Neuronal stem cell (in vitro differentiated cells): ENCODE measurements around the gene GPR39.

Experiments
- DNase-seq: peaks from one replicate; pipeline ENCODE4 v3.0.0-alpha.2; 2013; ENCODE audit warnings: low spot score
- H2AFZ ChIP-seq: one replicate; pipeline ENCODE4 v1.6.1; 2013; ENCODE audit warnings: mild to moderate bottlenecking, low read length, inconsistent platforms
- H2AK5ac ChIP-seq: 2 replicates; pipeline ENCODE4 v1.6.1; 2013; ENCODE audit warnings: low read depth, mild to moderate bottlenecking, inconsistent platforms, low read length, moderate library complexity, mixed read lengths
- H2BK120ac ChIP-seq: 2 replicates; pipeline ENCODE4 v1.6.1; 2013; ENCODE audit warnings: low read depth, mild to moderate bottlenecking, inconsistent platforms, low read length, moderate library complexity, mixed read lengths
- H2BK12ac ChIP-seq: one replicate; pipeline ENCODE4 v1.6.1; 2013; ENCODE audit warnings: low read length, inconsistent platforms
- H2BK15ac ChIP-seq: 2 replicates; pipeline ENCODE4 v1.6.1; 2013; ENCODE audit warnings: mild to moderate bottlenecking, low read length, inconsistent platforms, mixed read lengths
- H2BK5ac ChIP-seq: one replicate; pipeline ENCODE4 v1.6.1; 2013; ENCODE audit warnings: inconsistent platforms, mild to moderate bottlenecking, low read length, moderate library complexity
- H3K14ac ChIP-seq: one replicate; pipeline ENCODE4 v1.6.1; 2013; ENCODE audit warnings: low read length, inconsistent platforms
- H3K18ac ChIP-seq: 2 replicates; pipeline ENCODE4 v1.6.1; 2013; ENCODE audit warnings: low read length, inconsistent platforms
- H3K23ac ChIP-seq: 2 replicates; pipeline ENCODE4 v1.6.1; 2013; ENCODE audit warnings: low read depth, mild to moderate bottlenecking, mixed read lengths, low read length, inconsistent platforms; ENCODE audit not compliant: poor library complexity
- H3K27ac ChIP-seq: replicated peaks from 3 replicates; pipeline ENCODE4 v1.5.1; 2013; ENCODE audit warnings: low read length, inconsistent platforms
- H3K27me3 ChIP-seq, 3 experiments: 2 replicates each; pipeline ENCODE4 v1.6.1; 2013; ENCODE audit warnings: low read length in 3 of 3, mild to moderate bottlenecking in 2 of 3, inconsistent platforms in 1 of 3, low read depth in 1 of 3, mixed read lengths in 1 of 3, moderate library complexity in 1 of 3; ENCODE audit not compliant: control insufficient read depth in 3 of 3, insufficient read depth in 3 of 3
- H3K36me3 ChIP-seq, 2 donors: replicated peaks in 1 of 2; 2 replicates each; pipeline ENCODE4 v1.6.1; 2013; ENCODE audit warnings: low read length in 2 of 2; ENCODE audit not compliant: control insufficient read depth in 2 of 2, insufficient read depth in 2 of 2
- H3K4ac ChIP-seq: 2 replicates; pipeline ENCODE4 v1.6.1; 2013; ENCODE audit warnings: inconsistent platforms, mild to moderate bottlenecking, low read length, moderate library complexity
- H3K4me1 ChIP-seq, 2 donors: 1 replicate in 1 of 2; 2 replicates in 1 of 2; pipeline ENCODE4 v1.6.1; 2013; ENCODE audit warnings: low read length in 2 of 2, low read depth in 1 of 2; ENCODE audit not compliant: control insufficient read depth in 2 of 2, insufficient read depth in 1 of 2
- H3K4me2 ChIP-seq: one replicate; pipeline ENCODE4 v1.6.1; 2013; ENCODE audit warnings: mild to moderate bottlenecking, low read length, inconsistent platforms; ENCODE audit not compliant: insufficient read depth, poor library complexity, severe bottlenecking
- H3K4me3 ChIP-seq, 2 donors: 2 replicates each; pipeline ENCODE4 v1.5.1; 2013; ENCODE audit warnings: low read length in 2 of 2, mild to moderate bottlenecking in 2 of 2, inconsistent platforms in 1 of 2, moderate library complexity in 1 of 2
- H3K79me1 ChIP-seq: one replicate; pipeline ENCODE4 v1.6.1; 2013; ENCODE audit warnings: low read depth, mild to moderate bottlenecking, inconsistent platforms, low read length, moderate library complexity
- H3K9ac ChIP-seq: one replicate; pipeline ENCODE4 v1.6.1; 2013; ENCODE audit warnings: mild to moderate bottlenecking, low read depth, low read length, inconsistent platforms; ENCODE audit not compliant: poor library complexity
- H3K9me3 ChIP-seq, 2 donors: replicated peaks in 1 of 2; 2 replicates each; pipeline versions ENCODE3 to v1.6.1; 2013; ENCODE audit warnings: low read length in 2 of 2, mild to moderate bottlenecking in 2 of 2, inconsistent platforms in 1 of 2, low read depth in 1 of 2, mixed read lengths in 1 of 2, moderate library complexity in 1 of 2; ENCODE audit not compliant: control insufficient read depth in 2 of 2, insufficient read depth in 1 of 2
- H4K8ac ChIP-seq: one replicate; pipeline ENCODE4 v1.6.1; 2013; ENCODE audit warnings: low read depth, mild to moderate bottlenecking, inconsistent platforms, low read length, moderate library complexity
- H4K91ac ChIP-seq: one replicate; pipeline ENCODE4 v1.6.1; 2013; ENCODE audit warnings: low read length, low read depth, mild to moderate bottlenecking, inconsistent platforms; ENCODE audit not compliant: poor library complexity
- WGBS, 2 donors: extraction: QIAGEN DNeasy Blood & Tissue Kit; methylation state at CpG; one replicate each; pipeline ENCODE4 v1.1.7; 2013; ENCODE audit warnings: missing lambda C conversion rate in 2 of 2, mixed read lengths in 1 of 2; ENCODE audit not compliant: insufficient read length in 2 of 2, insufficient replicate concordance in 1 of 2; ENCODE audit errors: extremely low coverage in 2 of 2; 5-methylcytosine and 5-hydroxymethylcytosine counted together

Gene GPR39

GRCh38 chr2:132577686-132578085 is 161.1 kb downstream of the GPR39 start:
- no CpG with 5 or more reads among the region's 2 CpGs for WGBS, 2 donors
- Histone ChIP-seq H3K27ac (no peak overlapping the region), H2AFZ (no peak overlapping the region), H3K4me2 (no peak overlapping the region), H2BK120ac (no peak overlapping the region), H3K4me3 (no peak overlapping the region), H2BK15ac (no peak overlapping the region), H2AK5ac (no peak overlapping the region), H3K18ac (no peak overlapping the region), H3K23ac (no peak overlapping the region), H4K8ac (no peak overlapping the region), H2BK5ac (no peak overlapping the region), H2BK12ac (no peak overlapping the region), H4K91ac (no peak overlapping the region), H3K4me1 (peaks cover 0 to 5% of the 10 kb centered on the region in 2 donors), H3K4ac (no peak overlapping the region), H3K79me1 (no peaks in the 10 kb centered on the region), H3K27me3 (no peaks in the 10 kb centered on the region), H3K9ac (no peak overlapping the region), H3K36me3 (no peaks in the 10 kb centered on the region), H3K14ac (no peak overlapping the region), H3K9me3 (no peaks in the 10 kb centered on the region)
- DNase-seq: no peak

GRCh38 chr2:132581591-132581990 is 165.0 kb downstream of the GPR39 start:
- Histone ChIP-seq H3K79me1 (no peaks in the 10 kb centered on the region), H2AK5ac (no peak overlapping the region), H3K4me1 (peaks cover 3% of the 10 kb centered on the region in 2 donors), H3K18ac (no peak overlapping the region), H2AFZ (no peak overlapping the region), H3K36me3 (no peaks in the 10 kb centered on the region), H4K8ac (no peak overlapping the region), H3K27ac (no peak overlapping the region), H3K4ac (no peak overlapping the region), H3K27me3 (no peaks in the 10 kb centered on the region), H3K4me3 (no peak overlapping the region), H2BK15ac (no peak overlapping the region), H2BK120ac (no peak overlapping the region), H3K14ac (no peak overlapping the region), H2BK12ac (no peak overlapping the region), H3K9me3 (no peaks in the 10 kb centered on the region), H4K91ac (no peak overlapping the region), H3K4me2 (no peak overlapping the region), H3K23ac (no peak overlapping the region), H2BK5ac (no peak overlapping the region), H3K9ac (no peak overlapping the region)
- WGBS, 2 donors: no CpG with 5 or more reads among the region's 5 CpGs
- no peak for DNase-seq

GRCh38 chr2:132581991-132582738 is 165.6 kb downstream of the GPR39 start:
- no peaks in the 10 kb centered on the region for H3K79me1 ChIP-seq
- H4K8ac ChIP-seq: no peak overlapping the region
- no peak for DNase-seq
- no peak overlapping the region for H3K23ac ChIP-seq
- H3K27me3 ChIP-seq: no peaks in the 10 kb centered on the region
- H3K36me3 ChIP-seq: no peaks in the 10 kb centered on the region
- no peak overlapping the region for H3K4ac ChIP-seq
- no peak overlapping the region for H3K14ac ChIP-seq
- H3K18ac ChIP-seq: no peak overlapping the region
- peak overlapping the region; percentile 53 for H2AFZ ChIP-seq
- H4K91ac ChIP-seq: no peak overlapping the region
- no peak overlapping the region for H2AK5ac ChIP-seq
- H3K4me3 ChIP-seq: no peak overlapping the region
- H2BK120ac ChIP-seq: no peak overlapping the region
- no peak overlapping the region for H3K9ac ChIP-seq
- no CpG with 5 or more reads among the region's 9 CpGs for WGBS, 2 donors
- no peak overlapping the region for H2BK15ac ChIP-seq
- H2BK5ac ChIP-seq: no peak overlapping the region
- H3K9me3 ChIP-seq: no peaks in the 10 kb centered on the region
- H2BK12ac ChIP-seq: no peak overlapping the region
- H3K4me2 ChIP-seq: no peak overlapping the region
- H3K27ac ChIP-seq: no peak overlapping the region
- peaks cover 3% of the 10 kb centered on the region in 2 donors for H3K4me1 ChIP-seq

- Histone ChIP-seq H4K8ac (peak overlapping the region; percentile 44), H3K4me2 (no peak overlapping the region), H4K91ac (no peak overlapping the region), H2BK12ac (no peak overlapping the region), H3K4me1 (peaks cover 6 to 12% of the 10 kb centered on the region in 2 donors), H3K79me1 (no peaks in the 10 kb centered on the region), H3K4ac (no peak overlapping the region), H3K27me3 (no peaks in the 10 kb centered on the region), H3K27ac (no peak overlapping the region), H3K18ac (no peak overlapping the region), H3K36me3 (no peaks in the 10 kb centered on the region), H3K9ac (no peak overlapping the region), H2BK15ac (no peak overlapping the region), H3K14ac (no peak overlapping the region), H2AFZ (no peak overlapping the region), H2AK5ac (no peak overlapping the region), H3K4me3 (no peak overlapping the region), H3K9me3 (no peaks in the 10 kb centered on the region), H2BK120ac (no peak overlapping the region), H3K23ac (no peak overlapping the region), H2BK5ac (no peak overlapping the region)
- no peak for DNase-seq
- WGBS, 2 donors: no CpG with 5 or more reads among the region's 10 CpGs
Measured at GRCh38 chr2:132583666-132584360, 167.2 kb downstream of the GPR39 start.
